GM19351 (cell line): ENCODE data around the gene GABRR1.

Experiments used
- ATAC-seq: cut with Tn5 transposase; IDR thresholded peaks from one replicate; pipeline ENCODE4 v1.9.1; 2021; ENCODE audit warnings: mild to moderate bottlenecking, moderate library complexity; ENCODE audit not compliant: unreplicated experiment

Gene GABRR1

DNA sequence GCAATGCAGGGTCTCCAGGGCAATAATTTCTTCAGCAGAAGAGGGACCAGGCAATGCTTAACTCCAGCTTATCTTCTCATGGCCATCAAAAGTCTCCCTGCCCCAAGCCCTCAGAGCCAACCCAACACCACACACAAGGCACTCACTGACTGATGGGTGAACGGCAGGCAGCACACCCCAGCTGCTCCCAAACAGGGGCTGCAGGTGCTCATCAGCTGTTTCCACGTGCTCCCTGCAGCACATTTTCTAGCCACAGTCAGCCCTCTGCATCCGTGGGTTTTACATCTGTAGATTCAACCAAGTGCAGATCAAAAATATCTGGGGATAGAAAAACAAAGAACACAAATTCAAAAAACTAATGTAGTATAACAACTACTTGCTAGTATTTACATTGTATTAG, 4.0 kb upstream of the GABRR1 start:
- ATAC-seq: no peak

- no peak for ATAC-seq
Observed at GRCh38 chr6:89216411-89216810, 747 bp downstream of the GABRR1 start.

- no peak for ATAC-seq
Observed at GRCh38 chr6:89215391-89215790, 1.8 kb downstream of the GABRR1 start.

DNA sequence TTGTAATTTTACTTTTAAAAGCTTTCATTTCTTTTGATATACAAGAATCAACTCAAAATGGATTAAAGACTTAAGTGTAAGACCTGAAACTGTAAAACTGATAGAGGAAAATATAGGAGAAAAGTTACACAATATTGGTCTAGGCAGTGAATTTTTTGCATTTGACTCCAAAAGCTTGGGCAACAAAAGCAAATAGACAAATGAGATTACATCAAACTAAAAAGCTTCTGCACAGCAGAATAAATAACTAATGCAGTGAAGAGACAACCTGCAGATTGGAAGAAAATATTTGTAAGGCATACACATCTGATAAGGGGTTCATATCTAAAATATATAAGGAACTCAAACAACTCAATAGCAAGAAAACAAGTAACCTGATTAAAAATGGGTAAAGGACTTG, 3.0 kb downstream of the GABRR1 start:
- ATAC-seq: no peak

DNA sequence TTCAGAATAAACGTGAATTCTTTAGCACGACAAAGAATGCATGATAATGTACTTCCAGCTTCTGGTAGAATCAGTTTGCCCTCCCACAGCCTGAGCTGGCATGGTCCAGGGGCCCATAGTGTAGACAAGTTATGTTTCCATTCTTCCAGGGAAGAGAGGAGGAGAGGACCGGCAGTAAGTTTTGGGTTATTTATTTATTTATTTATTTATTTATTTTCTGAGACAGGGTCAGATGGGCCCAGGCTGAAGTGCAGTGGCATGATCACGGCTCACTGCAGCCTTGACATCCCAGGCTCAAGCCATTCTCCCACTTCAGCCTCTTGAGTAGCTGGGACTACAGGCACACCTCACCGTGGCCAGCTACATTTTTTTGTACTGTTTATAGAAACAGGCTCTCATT, 4.7 kb downstream of the GABRR1 start:
- ATAC-seq: no peak

DNA sequence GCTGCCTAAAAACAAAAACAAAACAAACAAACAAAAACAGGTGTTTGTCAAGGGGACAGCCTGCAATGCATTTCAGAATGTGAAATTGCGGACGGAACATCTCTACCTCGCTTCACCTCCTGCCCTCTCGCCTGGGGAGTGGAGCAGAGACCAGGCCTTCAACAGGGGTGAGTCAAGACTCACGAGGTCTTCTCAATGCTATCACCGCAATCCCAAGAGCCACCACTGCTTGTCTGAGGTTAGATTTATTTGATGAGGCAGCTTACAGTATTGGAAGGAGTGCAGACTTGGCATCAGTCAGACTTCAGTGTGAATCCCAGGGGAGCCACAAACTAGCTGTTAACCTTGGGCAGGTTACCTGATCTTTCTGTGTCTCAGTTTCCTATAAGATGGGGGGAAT, 7.7 kb downstream of the GABRR1 start:
- no peak for ATAC-seq

GRCh38 chr6:89208551-89208950, 8.6 kb downstream of the GABRR1 start:
- no peak for ATAC-seq

DNA sequence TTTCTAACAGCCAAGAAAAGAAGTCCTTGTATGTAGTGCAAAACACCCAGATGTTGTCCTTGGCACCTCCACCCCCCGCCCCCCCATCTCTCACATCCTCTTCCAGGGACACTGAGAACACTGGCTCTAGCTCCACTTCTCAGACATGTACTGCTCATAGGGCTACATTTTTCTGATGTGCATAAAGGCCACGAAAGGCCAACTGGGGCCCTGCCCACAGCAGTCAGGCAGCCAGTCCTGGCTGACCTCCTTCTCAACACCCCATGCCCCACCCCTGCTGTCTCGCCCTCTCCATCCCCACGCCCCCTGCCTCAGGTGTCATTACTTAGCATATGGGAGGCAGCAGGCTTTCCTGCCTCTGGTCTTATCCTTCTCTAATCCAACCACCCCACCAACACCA, 11.3 kb downstream of the GABRR1 start:
- ATAC-seq: no peak

GRCh38 chr6:89204096-89204495, 13.1 kb downstream of the GABRR1 start:
- no peak for ATAC-seq

DNA sequence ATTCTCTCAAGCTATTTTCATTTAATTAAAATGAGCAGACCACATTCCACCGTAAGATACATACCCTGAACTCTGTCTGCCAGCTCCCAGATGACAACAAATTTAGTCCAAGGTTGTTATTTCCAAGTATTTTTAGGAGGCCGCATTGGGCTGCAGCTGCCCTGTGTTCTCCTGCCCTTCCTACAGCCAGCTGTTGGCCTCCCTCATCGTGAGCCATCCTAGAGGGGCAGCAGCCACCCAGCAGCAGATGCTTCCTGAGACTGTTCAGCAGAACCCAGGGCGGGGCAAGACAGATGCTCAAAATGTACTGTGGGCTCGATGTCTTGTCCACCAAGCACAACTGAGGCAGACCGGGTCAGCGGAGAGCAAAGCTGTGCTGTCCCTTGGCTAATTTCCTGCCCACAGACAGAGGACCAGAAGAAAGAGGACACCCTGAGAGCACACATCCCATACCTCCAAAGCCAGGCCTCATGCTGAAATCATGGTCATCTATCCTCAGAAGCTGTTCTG, 16.4 kb downstream of the GABRR1 start:
- ATAC-seq: no peak

GRCh38 chr6:89199579-89199978, 17.6 kb downstream of the GABRR1 start:
- ATAC-seq: no peak

GRCh38 chr6:89198235-89198634, 18.9 kb downstream of the GABRR1 start:
- no peak for ATAC-seq

DNA sequence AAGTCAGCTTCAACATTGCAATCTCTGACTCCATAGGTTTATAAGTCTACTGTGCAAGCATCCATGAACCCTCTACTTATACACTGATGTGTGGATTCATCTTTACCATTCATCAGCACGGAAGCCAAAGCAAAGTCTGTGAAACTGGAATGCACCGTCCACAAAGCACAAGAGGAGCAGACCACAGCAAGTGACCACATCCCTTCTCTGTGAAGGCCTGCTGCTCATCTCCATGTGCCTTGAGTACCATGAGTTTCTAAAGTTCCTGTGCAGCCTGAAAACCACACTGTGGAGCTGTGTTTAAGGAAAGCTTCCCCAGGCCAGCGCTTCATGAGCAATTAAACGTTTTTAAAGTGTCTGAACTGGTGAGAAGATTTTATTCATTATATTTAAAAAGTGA, 20.0 kb downstream of the GABRR1 start:
- no peak for ATAC-seq

DNA sequence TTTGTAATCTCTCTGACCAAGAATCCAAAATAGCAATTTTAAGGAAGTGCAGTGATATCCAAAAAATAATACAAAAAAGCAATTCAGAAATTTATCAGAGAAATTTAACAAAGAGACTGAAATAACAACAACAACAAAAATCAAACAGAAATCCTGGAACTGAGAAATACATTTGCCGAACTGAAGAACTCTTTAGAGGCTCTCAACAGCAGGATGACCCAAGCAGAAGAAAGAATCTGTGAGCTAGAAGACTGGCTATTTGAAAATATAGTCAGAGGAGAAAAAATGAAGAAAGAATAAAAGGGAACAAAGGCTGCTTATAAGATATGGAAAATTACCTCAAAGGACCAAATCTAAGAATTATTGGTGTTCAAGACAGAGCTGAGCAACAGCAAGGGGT, 22.6 kb downstream of the GABRR1 start:
- ATAC-seq: no peak

GRCh38 chr6:89190741-89191140, 26.4 kb downstream of the GABRR1 start:
- no peak for ATAC-seq

DNA sequence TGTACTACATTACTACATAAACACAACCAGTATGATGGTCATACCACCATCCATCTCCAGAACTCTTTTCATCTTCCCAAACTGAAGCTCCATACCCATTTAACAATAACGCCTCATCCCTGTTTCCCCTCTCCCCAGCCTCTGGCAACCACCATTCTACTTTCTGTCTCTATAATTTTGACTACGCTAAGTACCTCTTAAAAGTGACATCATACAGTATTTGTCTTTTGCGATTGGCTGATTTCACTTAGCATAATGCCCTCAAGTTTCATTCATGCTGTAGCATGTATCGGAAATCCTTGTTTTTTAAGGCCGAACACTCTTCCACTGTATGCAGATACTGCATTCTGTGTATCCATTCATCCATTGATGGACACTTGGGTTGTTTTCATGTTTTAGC, 29.7 kb downstream of the GABRR1 start:
- no peak for ATAC-seq

GRCh38 chr6:89186762-89187161, 30.4 kb downstream of the GABRR1 start:
- ATAC-seq: no peak

GRCh38 chr6:89184344-89184743, 32.8 kb downstream of the GABRR1 start:
- ATAC-seq: no peak

DNA sequence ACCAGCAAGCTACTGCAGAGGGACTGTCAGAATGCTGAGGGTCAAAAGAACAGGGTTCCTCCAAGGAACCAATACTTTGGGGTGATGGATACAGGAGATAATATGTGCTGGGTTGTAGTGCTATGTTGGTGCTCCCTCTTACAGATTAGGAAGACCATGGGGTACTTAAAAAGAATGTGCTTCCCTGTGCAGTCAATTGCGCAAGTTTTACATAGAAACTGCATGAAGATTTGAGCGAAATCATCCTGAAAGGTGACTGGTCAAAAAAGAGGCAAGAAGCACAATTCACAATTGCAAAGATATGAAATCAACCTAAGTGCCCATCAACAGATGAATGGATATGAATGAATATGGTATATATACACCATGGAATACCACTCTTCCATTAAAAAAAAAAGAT, 33.9 kb downstream of the GABRR1 start:
- ATAC-seq: no peak

- no peak for ATAC-seq
Observed at GRCh38 chr6:89180971-89181370, 36.2 kb downstream of the GABRR1 start.

- no peak for ATAC-seq
Observed at GRCh38 chr6:89180112-89180511, 37.0 kb downstream of the GABRR1 start.

- ATAC-seq: no peak
Observed at GRCh38 chr6:89173634-89174033, 43.5 kb downstream of the GABRR1 start.

DNA sequence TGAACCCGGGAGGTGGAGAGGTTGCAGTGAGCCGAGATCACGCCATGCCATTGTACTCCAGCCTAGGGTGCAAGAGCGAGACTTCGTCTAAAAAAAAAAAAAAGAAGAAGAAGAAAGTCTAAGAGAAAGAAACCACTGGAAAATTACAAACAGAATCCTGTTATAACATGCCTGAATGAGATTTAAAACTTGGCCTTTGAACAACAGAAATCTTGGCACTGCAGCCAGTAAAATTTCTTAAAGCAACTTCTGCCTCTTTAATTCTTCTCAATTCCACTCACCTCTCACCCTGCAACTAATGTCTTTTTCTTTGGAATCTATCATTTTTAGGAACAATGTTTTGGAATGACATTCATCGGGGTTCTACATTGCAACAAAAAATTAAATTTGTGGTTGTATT, 45.0 kb downstream of the GABRR1 start:
- ATAC-seq: no peak

DNA sequence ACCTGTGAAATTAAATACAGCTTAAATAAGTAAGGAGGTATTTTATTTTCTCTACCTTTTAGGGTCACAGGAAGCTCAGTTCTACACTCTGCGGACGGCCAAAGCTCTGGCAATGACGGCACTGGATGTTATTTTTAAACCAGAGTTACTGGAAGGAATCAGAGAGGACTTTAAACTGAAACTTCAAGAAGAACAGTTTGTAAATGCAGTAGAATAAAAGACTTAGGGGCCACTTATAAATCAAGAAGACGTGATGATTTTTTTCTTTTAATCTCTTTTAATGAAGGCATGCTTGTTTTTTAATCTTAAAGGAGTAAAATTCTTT, 55.1 kb downstream of the GABRR1 start:
- no peak for ATAC-seq
